HepG2 (cell line): ENCODE results near the gene SRPK3. TPM values are rescaled to one million over a fixed set of nuclear protein-coding genes. Genes with fewer than 3 reads are reported as not detected.

Experiments
- HINFP ChIP-seq: sonication (generic); formaldehyde crosslinking; IDR thresholded peaks from 2 replicates; pipeline ENCODE4 v1.4.0; 2020; ENCODE audit warnings: low read depth, mild to moderate bottlenecking, missing genetic modification reagents
- HNRNPL ChIP-seq: fragments of 200-400 bp; formaldehyde crosslinking; IDR thresholded peaks from 2 replicates; pipeline ENCODE4 v1.6.1; 2017; ENCODE audit warnings: mild to moderate bottlenecking, low read depth, low read length
- KDM5B ChIP-seq: sonication (generic); formaldehyde crosslinking; IDR thresholded peaks from 2 replicates; pipeline ENCODE4 v1.4.0; 2020; ENCODE audit warnings: missing genetic modification reagents, mild to moderate bottlenecking, borderline replicate concordance
- SIX4 ChIP-seq: sonication (generic); formaldehyde crosslinking; IDR thresholded peaks from 2 replicates; pipeline ENCODE4 v1.4.0; 2020; ENCODE audit warnings: missing genetic modification reagents
- SOX13 ChIP-seq, 3 experiments: fragments of 450-650 bp in 1 of 3; sonication (generic) in 1 of 3; formaldehyde crosslinking in 1 of 3; IDR thresholded peaks in 2 of 3; conservative IDR thresholded peaks in 1 of 3; 2 replicates each; pipeline versions ENCODE4 v1.5.0 to v1.6.1; 2016 to 2020; ENCODE audit warnings: antibody characterized with exemption in 1 of 3, mild to moderate bottlenecking in 1 of 3, missing compliant biosample characterization in 1 of 3, missing genetic modification reagents in 1 of 3, moderate library complexity in 1 of 3
- TMF1 ChIP-seq: sonication (generic); formaldehyde crosslinking; IDR thresholded peaks from 2 replicates; pipeline ENCODE4 v1.8.1; 2022; ENCODE audit warnings: low read depth, missing genetic modification reagents
- ZFY ChIP-seq: sonication (generic); formaldehyde crosslinking; IDR thresholded peaks from 2 replicates; pipeline ENCODE4 v1.4.0; 2020; ENCODE audit warnings: missing genetic modification reagents
- ZNF235 ChIP-seq: sonication (generic); formaldehyde crosslinking; IDR thresholded peaks from 2 replicates; pipeline ENCODE4 v1.8.1; 2023; ENCODE audit warnings: mild to moderate bottlenecking, missing genetic modification reagents, borderline replicate concordance
- ZNF281 ChIP-seq: sonication (generic); formaldehyde crosslinking; IDR thresholded peaks from 2 replicates; pipeline ENCODE4 v1.4.0; 2020; ENCODE audit warnings: missing genetic modification reagents, borderline replicate concordance
- ZNF543 ChIP-seq: sonication (generic); formaldehyde crosslinking; IDR thresholded peaks from 2 replicates; pipeline ENCODE4 v1.4.0; 2020; ENCODE audit warnings: mild to moderate bottlenecking, missing genetic modification reagents
- polyA plus RNA-seq, 8 experiments: library from polyadenylated mRNA; depleted of rRNA in 3 of 8; stranded (reverse) in 7 of 8; unstranded in 1 of 8; fragments of >200 nt; fragmentation: Illumina TruSeq in 4 of 8; extraction: Trizol in 4 of 8; gene quantifications; 2 replicates each; pipeline versions ENCODE4 v1.2.1 to v1.2.3, GENCODE V29; 2011 to 2016; ENCODE audit warnings: low read depth in 4 of 8, missing spikeins in 1 of 8, mixed read lengths in 1 of 8; ENCODE audit not compliant: insufficient read depth in 1 of 8
- total RNA-seq, 5 experiments: library from RNA; depleted of rRNA; stranded (reverse); fragments of >200 nt; fragmentation: Illumina TruSeq; extraction: Trizol; gene quantifications; 2 replicates each; pipeline ENCODE4 v1.2.3, GENCODE V29; 2016; ENCODE audit warnings: low read depth in 1 of 5

The SRPK3 gene
- total and polyA plus RNA-seq, 2 of the 13 experiments (the other 11 are each of a cell fraction or from before 2014, with no cell fraction given) = 0.22 to 0.30 TPM

GRCh38 chrX:153765138-153766079, 15.4 kb upstream of the SRPK3 start (continued):
- TF ChIP-seq ZFY (CRISPR knock-in tag) (peak; percentile 29; the same call in 1 of the 2 replicates), HNRNPL (peak; percentile 93), ZNF281 (CRISPR knock-in tag) (peak; percentile 52; the same call in 1 of the 2 replicates), TMF1 (CRISPR knock-in tag) (no peak), SIX4 (CRISPR knock-in tag) (no peak), HINFP (CRISPR knock-in tag) (no peak), KDM5B (CRISPR knock-in tag) (no peak), SOX13 (IDR thresholded peaks at IDR 0.05) (no peak), SOX13 (CRISPR knock-in tag; conservative IDR thresholded peaks at IDR 0.05 in 1 of 2, IDR thresholded peaks at IDR 0.05 in 1 of 2) (peak in 1 of 2 experiments; percentile 42; a peak in 1 of 4 replicates), ZNF235 (CRISPR knock-in tag) (no peak), ZNF543 (CRISPR knock-in tag) (no peak)
